GM12878 (cell line): Measurements from ENCODE around the gene NPR3.

ENCODE experiments used
- EP300 ChIP-seq, 2 experiments: fragments of 150-350 bp in 1 of 2; IDR thresholded peaks; 2 replicates each; pipeline ENCODE4 v1.6.1; 2011 to 2012; ENCODE audit warnings: low read depth in 2 of 2, low read length in 2 of 2, borderline replicate concordance in 1 of 2, improper control_type of control experiment in 1 of 2, inconsistent platforms in 1 of 2; ENCODE audit not compliant: control insufficient read depth in 1 of 2
- FOXK2 ChIP-seq: fragments of 450-650 bp; IDR thresholded peaks from 2 replicates; pipeline ENCODE4 v1.6.1; 2017; ENCODE audit warnings: mild to moderate bottlenecking, moderate library complexity
- POLR2A ChIP-seq: IDR thresholded peaks from 2 replicates; pipeline ENCODE4 v1.6.1; 2011; ENCODE audit warnings: low read depth, mild to moderate bottlenecking, low read length
- TF ChIP-seq, protein P1 (sequence below), 3 experiments: IDR thresholded peaks in 2 of 3; conservative IDR thresholded peaks in 1 of 3; 2 replicates each; pipeline ENCODE4 v1.5.1; 2011; ENCODE audit warnings: low read depth in 3 of 3, low read length in 3 of 3, mild to moderate bottlenecking in 3 of 3, control low read depth in 2 of 3, moderate library complexity in 2 of 3, inconsistent platforms in 1 of 3, mixed read lengths in 1 of 3; ENCODE audit not compliant: control insufficient read depth in 2 of 3, insufficient read depth in 1 of 3; ENCODE audit errors: extremely low read depth in 1 of 3

DNA sequence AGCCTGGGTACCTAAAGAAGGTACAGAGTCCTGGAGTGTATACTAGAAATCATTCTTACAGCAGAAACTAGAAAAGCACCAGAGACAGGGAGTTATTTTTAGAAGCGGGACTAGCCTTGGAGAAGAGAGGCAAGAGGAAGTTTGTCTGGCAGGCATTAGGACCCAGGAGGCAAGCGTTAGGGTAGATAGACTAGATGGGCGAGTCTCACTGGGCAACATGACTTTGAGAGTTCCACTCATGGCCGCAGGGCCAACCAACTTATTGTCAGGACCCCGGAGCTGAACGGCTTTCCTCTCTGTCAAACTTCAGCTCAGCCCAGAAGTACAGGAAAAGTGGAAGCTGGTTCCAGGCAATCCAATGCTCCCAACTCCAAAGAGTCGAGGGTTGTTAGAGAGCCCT, 34.1 kb upstream of the NPR3 start:
- TF ChIP-seq EP300 (IDR thresholded peaks at IDR 0.05; ENCODE audit: borderline replicate concordance in 1 of 2, control insufficient read depth in 1 of 2, low read depth in 2 of 2, low read length in 2 of 2) (no peak), POLR2A (no peak), FOXK2 (no peak)
- TF ChIP-seq, protein P1, sequence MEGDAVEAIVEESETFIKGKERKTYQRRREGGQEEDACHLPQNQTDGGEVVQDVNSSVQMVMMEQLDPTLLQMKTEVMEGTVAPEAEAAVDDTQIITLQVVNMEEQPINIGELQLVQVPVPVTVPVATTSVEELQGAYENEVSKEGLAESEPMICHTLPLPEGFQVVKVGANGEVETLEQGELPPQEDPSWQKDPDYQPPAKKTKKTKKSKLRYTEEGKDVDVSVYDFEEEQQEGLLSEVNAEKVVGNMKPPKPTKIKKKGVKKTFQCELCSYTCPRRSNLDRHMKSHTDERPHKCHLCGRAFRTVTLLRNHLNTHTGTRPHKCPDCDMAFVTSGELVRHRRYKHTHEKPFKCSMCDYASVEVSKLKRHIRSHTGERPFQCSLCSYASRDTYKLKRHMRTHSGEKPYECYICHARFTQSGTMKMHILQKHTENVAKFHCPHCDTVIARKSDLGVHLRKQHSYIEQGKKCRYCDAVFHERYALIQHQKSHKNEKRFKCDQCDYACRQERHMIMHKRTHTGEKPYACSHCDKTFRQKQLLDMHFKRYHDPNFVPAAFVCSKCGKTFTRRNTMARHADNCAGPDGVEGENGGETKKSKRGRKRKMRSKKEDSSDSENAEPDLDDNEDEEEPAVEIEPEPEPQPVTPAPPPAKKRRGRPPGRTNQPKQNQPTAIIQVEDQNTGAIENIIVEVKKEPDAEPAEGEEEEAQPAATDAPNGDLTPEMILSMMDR (IDR thresholded peaks at IDR 0.05 in 2 of 3, conservative IDR thresholded peaks at IDR 0.05 in 1 of 3; ENCODE audit: control insufficient read depth in 2 of 3, extremely low read depth in 1 of 3, insufficient read depth in 1 of 3, low read depth in 3 of 3, low read length in 3 of 3): no peak
